WTC11 (cell line): ENCODE results near the gene MYPOP.

Experiments
- ESRRA ChIP-seq: sonication (generic); formaldehyde crosslinking; IDR thresholded peaks from 2 replicates; pipeline ENCODE4 v1.8.1; 2022; ENCODE audit warnings: mild to moderate bottlenecking, missing genetic modification reagents, borderline replicate concordance
- JUN ChIP-seq: sonication (generic); formaldehyde crosslinking; IDR thresholded peaks from 2 replicates; pipeline ENCODE4 v1.8.0; 2023; ENCODE audit warnings: mild to moderate bottlenecking, missing genetic modification reagents
- NR1H2 ChIP-seq: sonication (generic); formaldehyde crosslinking; IDR thresholded peaks from 2 replicates; pipeline ENCODE4 v1.9.0; 2021; ENCODE audit warnings: mild to moderate bottlenecking, moderate library complexity, missing genetic modification reagents
- TEAD4 ChIP-seq: sonication (generic); formaldehyde crosslinking; IDR thresholded peaks from 2 replicates; pipeline ENCODE4 v1.8.0; 2022; ENCODE audit warnings: mild to moderate bottlenecking, missing genetic modification reagents
- TP53 ChIP-seq: sonication (generic); formaldehyde crosslinking; IDR thresholded peaks from 2 replicates; pipeline ENCODE4 v1.8.1; 2023; ENCODE audit warnings: mild to moderate bottlenecking, missing genetic modification reagents
- ZNF219 ChIP-seq: sonication (generic); formaldehyde crosslinking; IDR thresholded peaks from 2 replicates; pipeline ENCODE4 v1.8.0; 2023; ENCODE audit warnings: missing genetic modification reagents, mild to moderate bottlenecking, borderline replicate concordance
- TF ChIP-seq, protein P1 (sequence below): fragments of 200-600 bp; IDR thresholded peaks from 2 replicates; pipeline ENCODE4 v1.8.0; 2022; ENCODE audit warnings: antibody characterized with exemption
- TF ChIP-seq, protein P2 (sequence below): sonication (generic); formaldehyde crosslinking; IDR thresholded peaks from 2 replicates; pipeline ENCODE4 v1.8.1; 2023; ENCODE audit warnings: mild to moderate bottlenecking, moderate library complexity, missing genetic modification reagents

DNA sequence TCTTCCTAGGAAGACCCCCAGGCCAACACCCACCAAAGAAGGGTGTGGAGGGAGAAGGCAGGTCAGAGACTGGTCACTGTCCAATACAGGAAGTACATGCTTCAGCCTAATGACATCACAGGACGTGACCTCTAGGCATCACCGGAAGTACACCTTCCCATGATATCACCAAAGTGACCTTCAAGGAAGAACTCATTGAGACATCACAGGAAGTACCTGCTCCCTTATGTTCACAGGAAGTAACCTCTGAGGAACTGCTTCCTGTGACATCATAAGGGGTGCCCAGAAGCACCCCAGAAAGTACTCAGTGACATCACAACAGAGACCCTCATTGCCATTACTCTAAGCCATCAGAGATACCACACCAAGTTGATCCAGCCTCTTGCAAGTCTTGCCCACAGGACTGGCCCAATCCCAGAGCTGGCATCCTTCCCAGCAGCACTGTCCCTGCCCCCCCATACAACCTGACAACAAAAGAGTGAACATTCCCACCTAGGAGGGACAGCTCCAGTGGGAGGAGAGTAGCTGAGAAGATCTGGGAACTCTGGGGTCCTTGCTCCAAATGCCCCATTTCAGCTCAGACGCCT is 36.4 kb upstream of the MYPOP start:
- TF ChIP-seq, protein P1, sequence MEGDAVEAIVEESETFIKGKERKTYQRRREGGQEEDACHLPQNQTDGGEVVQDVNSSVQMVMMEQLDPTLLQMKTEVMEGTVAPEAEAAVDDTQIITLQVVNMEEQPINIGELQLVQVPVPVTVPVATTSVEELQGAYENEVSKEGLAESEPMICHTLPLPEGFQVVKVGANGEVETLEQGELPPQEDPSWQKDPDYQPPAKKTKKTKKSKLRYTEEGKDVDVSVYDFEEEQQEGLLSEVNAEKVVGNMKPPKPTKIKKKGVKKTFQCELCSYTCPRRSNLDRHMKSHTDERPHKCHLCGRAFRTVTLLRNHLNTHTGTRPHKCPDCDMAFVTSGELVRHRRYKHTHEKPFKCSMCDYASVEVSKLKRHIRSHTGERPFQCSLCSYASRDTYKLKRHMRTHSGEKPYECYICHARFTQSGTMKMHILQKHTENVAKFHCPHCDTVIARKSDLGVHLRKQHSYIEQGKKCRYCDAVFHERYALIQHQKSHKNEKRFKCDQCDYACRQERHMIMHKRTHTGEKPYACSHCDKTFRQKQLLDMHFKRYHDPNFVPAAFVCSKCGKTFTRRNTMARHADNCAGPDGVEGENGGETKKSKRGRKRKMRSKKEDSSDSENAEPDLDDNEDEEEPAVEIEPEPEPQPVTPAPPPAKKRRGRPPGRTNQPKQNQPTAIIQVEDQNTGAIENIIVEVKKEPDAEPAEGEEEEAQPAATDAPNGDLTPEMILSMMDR = no peak
- TF ChIP-seq ZNF219 (CRISPR knock-in tag) (no peak), TEAD4 (CRISPR knock-in tag) (no peak), JUN (no peak), TP53 (CRISPR knock-in tag) (no peak), ESRRA (no peak), NR1H2 (no peak)
- TF ChIP-seq, protein P2, sequence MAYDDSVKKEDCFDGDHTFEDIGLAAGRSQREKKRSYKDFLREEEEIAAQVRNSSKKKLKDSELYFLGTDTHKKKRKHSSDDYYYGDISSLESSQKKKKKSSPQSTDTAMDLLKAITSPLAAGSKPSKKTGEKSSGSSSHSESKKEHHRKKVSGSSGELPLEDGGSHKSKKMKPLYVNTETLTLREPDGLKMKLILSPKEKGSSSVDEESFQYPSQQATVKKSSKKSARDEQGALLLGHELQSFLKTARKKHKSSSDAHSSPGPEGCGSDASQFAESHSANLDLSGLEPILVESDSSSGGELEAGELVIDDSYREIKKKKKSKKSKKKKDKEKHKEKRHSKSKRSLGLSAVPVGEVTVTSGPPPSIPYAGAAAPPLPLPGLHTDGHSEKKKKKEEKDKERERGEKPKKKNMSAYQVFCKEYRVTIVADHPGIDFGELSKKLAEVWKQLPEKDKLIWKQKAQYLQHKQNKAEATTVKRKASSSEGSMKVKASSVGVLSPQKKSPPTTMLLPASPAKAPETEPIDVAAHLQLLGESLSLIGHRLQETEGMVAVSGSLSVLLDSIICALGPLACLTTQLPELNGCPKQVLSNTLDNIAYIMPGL (CRISPR knock-in tag) = no peak
